ENCODE measurements around the gene GANC.

- no peak for TF ChIP-seq CTCF (IDR thresholded peaks at IDR 0.05; ENCODE audit: insufficient read depth, low read depth, low read length)
- TF ChIP-seq EZH2 (IDR thresholded peaks at IDR 0.05; ENCODE audit: insufficient read depth, low read length), result no peak
These were observed 130.4 kb downstream of the GANC start for GRCh38 chr15:42403389-42403788.
